ENCODE measurements around the gene MBNL2.

MBNL2 gene

GRCh38 chr13:97306106-97306505 is 84.0 kb downstream of the MBNL2 start:
- no peak for DNase-seq

- DNase-seq: no peak
These were observed 84.5 kb downstream of the MBNL2 start for GRCh38 chr13:97306645-97307044.

GRCh38 chr13:97307118-97307881 is 85.2 kb downstream of the MBNL2 start:
- DNase-seq: no peak

- no peak for DNase-seq
These were observed 85.9 kb downstream of the MBNL2 start for GRCh38 chr13:97307882-97308624.

GRCh38 chr13:97308735-97309429 is 86.7 kb downstream of the MBNL2 start:
- DNase-seq: no peak

GRCh38 chr13:97310809-97311436 is 88.8 kb downstream of the MBNL2 start:
- no peak for DNase-seq

GRCh38 chr13:97311956-97312355 is 89.8 kb downstream of the MBNL2 start:
- no peak for DNase-seq

- no peak for DNase-seq
These were observed 91.6 kb downstream of the MBNL2 start for GRCh38 chr13:97313551-97314260.

GRCh38 chr13:97316390-97316789 is 94.3 kb downstream of the MBNL2 start:
- no peak for DNase-seq

GRCh38 chr13:97317933-97318332 is 95.8 kb downstream of the MBNL2 start:
- DNase-seq: no peak

- DNase-seq: no peak
These were observed 96.4 kb downstream of the MBNL2 start for GRCh38 chr13:97318532-97318931.

- DNase-seq: no peak
These were observed 97.1 kb downstream of the MBNL2 start for GRCh38 chr13:97319113-97319720.

GRCh38 chr13:97321101-97321500 is 99.0 kb downstream of the MBNL2 start:
- DNase-seq: no peak

GRCh38 chr13:97321616-97322321 is 99.6 kb downstream of the MBNL2 start:
- no peak for DNase-seq

GRCh38 chr13:97322740-97323342 is 100.7 kb downstream of the MBNL2 start:
- DNase-seq: no peak

- DNase-seq: no peak
These were observed 102.0 kb downstream of the MBNL2 start for GRCh38 chr13:97324115-97324514.

- no peak for DNase-seq
These were observed 103.6 kb downstream of the MBNL2 start for GRCh38 chr13:97325738-97326137.

GRCh38 chr13:97327086-97327485 is 105.0 kb downstream of the MBNL2 start:
- no peak for DNase-seq

GRCh38 chr13:97327506-97328221 is 105.5 kb downstream of the MBNL2 start:
- no peak for DNase-seq

GRCh38 chr13:97328222-97328790 is 106.2 kb downstream of the MBNL2 start:
- no peak for DNase-seq

All from SIG-M5 (cell line).